Skeletal muscle satellite cell (primary cell): ENCODE data around the gene DEFB108B.
"Not testable (repeated sequence)": the region's sequence is repeated elsewhere in the genome, so short reads cannot be mapped to it uniquely, and the experiment has no call there.

ENCODE experiments used
- H3K27me3 ChIP-seq: 2 replicates; pipeline ENCODE4 v1.7.0; 2013; ENCODE audit warnings: low read length; ENCODE audit not compliant: control insufficient read depth, insufficient read depth
- H3K36me3 ChIP-seq: 2 replicates; pipeline ENCODE4 v1.7.0; 2013; ENCODE audit warnings: mild to moderate bottlenecking, control low read depth, low read length; ENCODE audit not compliant: insufficient read depth
- H3K4me1 ChIP-seq: 2 replicates; pipeline ENCODE4 v1.7.0; 2013; ENCODE audit warnings: low read length; ENCODE audit not compliant: control insufficient read depth, insufficient read depth
- H3K4me2 ChIP-seq: 2 replicates; pipeline ENCODE4 v1.7.0; 2013; ENCODE audit warnings: mild to moderate bottlenecking, low read length
- H3K4me3 ChIP-seq: 2 replicates; pipeline ENCODE4 v1.7.0; 2013; ENCODE audit warnings: low read length
- H3K9ac ChIP-seq: 2 replicates; pipeline ENCODE4 v1.7.0; 2013; ENCODE audit warnings: mild to moderate bottlenecking, low read depth, low read length, moderate library complexity
- H3K9me3 ChIP-seq: replicated peaks from 2 replicates; pipeline ENCODE4 v1.7.0; 2013; ENCODE audit warnings: mild to moderate bottlenecking, control low read depth, low read length

The DEFB108B gene

GRCh38 chr11:71842720-71843119, 9.7 kb downstream of the DEFB108B start:
- not testable (repeated sequence) for H3K4me2 ChIP-seq, H3K4me1 ChIP-seq, H3K9me3 ChIP-seq, H3K9ac ChIP-seq, H3K27me3 ChIP-seq, H3K4me3 ChIP-seq, H3K36me3 ChIP-seq

DNA sequence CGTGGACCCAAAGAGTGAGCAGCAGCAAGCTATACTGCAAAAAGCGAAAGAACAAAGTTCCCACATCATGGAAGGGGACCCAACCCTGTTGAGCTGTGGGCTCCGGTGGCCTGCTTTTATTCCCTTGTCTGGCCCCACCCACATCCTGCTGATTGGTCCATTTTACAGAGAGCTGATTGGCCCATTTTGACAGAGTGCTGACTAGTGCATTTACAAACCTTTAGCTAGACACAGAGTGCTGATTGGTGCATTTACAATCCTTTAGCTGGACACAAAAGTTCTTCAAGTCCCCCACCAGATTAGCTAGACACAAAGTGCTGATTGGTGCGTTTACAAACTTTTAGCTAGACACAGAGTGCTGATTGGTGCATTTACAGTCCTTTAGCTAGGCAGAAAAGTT, 10.4 kb downstream of the DEFB108B start:
- H3K4me3 ChIP-seq, result not testable (repeated sequence)

GRCh38 chr11:71843858-71844257, 10.9 kb downstream of the DEFB108B start:
- Histone ChIP-seq H3K36me3 (no peaks in the 10 kb centered on the region), H3K4me1 (no peaks in the 10 kb centered on the region), H3K27me3 (peaks cover 4% of the 10 kb centered on the region), H3K4me3 (no peak overlapping the region), H3K4me2 (no peak overlapping the region), H3K9ac (no peak overlapping the region), H3K9me3 (no peaks in the 10 kb centered on the region)

More for the DNA sequence above, 10.4 kb downstream of the DEFB108B start:
- not testable (repeated sequence) for H3K27me3 ChIP-seq, H3K4me2 ChIP-seq, H3K36me3 ChIP-seq, H3K4me1 ChIP-seq, H3K9me3 ChIP-seq, H3K9ac ChIP-seq

- not testable (repeated sequence) for H3K9ac ChIP-seq, H3K36me3 ChIP-seq, H3K4me1 ChIP-seq, H3K27me3 ChIP-seq, H3K9me3 ChIP-seq, H3K4me2 ChIP-seq, H3K4me3 ChIP-seq
Observed at GRCh38 chr11:71853895-71854294, 20.9 kb downstream of the DEFB108B start.

DNA sequence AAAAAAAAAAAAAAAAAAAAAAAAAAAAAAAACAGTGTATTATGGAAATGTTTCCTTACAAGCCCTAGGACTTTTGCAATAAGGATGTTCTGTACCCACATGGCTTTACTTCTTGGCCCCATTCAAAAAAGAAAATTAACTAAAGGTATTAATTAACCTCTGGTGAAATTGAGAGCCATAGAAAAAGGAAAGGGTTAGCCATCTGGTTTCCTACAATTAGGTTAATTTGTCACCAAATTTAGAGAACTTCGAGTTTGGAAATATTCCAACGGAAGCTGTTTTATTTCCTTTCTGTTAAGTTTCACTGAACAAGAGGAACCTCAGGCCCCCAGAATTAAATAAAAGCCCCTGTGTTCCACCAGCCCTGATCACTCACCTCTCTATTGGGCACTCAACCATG, 22.9 kb downstream of the DEFB108B start:
- not testable (repeated sequence) for H3K36me3 ChIP-seq, H3K27me3 ChIP-seq, H3K9ac ChIP-seq, H3K4me1 ChIP-seq, H3K9me3 ChIP-seq, H3K4me2 ChIP-seq, H3K4me3 ChIP-seq

- not testable (repeated sequence) for H3K27me3 ChIP-seq, H3K4me3 ChIP-seq, H3K36me3 ChIP-seq, H3K4me1 ChIP-seq, H3K4me2 ChIP-seq, H3K9ac ChIP-seq, H3K9me3 ChIP-seq
Observed at GRCh38 chr11:71860835-71861234, 27.8 kb downstream of the DEFB108B start.

- H3K36me3 ChIP-seq, H3K27me3 ChIP-seq, H3K4me3 ChIP-seq, H3K9me3 ChIP-seq, H3K9ac ChIP-seq, H3K4me1 ChIP-seq, H3K4me2 ChIP-seq: not testable (repeated sequence)
Observed at GRCh38 chr11:71863978-71864627, 31.1 kb downstream of the DEFB108B start.

GRCh38 chr11:71867209-71867608, 34.2 kb downstream of the DEFB108B start:
- H3K9ac ChIP-seq, H3K4me3 ChIP-seq, H3K9me3 ChIP-seq, H3K4me1 ChIP-seq, H3K4me2 ChIP-seq, H3K27me3 ChIP-seq, H3K36me3 ChIP-seq: not testable (repeated sequence)

DNA sequence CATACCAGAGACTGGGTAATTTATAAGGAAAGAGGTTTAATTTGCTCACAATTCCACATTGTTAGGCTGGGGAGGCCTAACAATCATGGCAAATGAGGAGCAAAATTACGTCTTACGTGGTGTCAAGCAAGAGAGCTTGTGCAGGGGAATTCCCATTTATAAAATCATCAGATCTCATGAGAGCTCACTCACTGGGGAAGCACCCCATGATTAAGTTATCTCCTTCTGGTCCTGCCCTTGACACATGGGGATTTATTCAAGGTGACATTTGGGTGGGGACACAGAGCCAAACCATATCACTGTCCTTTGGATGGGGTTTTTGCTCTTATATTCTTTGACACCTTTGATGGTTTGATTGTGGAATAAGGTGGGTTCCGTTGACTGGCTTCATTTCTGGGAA, 36.9 kb downstream of the DEFB108B start:
- not testable (repeated sequence) for H3K36me3 ChIP-seq, H3K27me3 ChIP-seq, H3K9me3 ChIP-seq, H3K4me1 ChIP-seq, H3K4me2 ChIP-seq, H3K9ac ChIP-seq, H3K4me3 ChIP-seq

- not testable (repeated sequence) for H3K27me3 ChIP-seq
Observed at GRCh38 chr11:71870661-71871060, 37.7 kb downstream of the DEFB108B start.

GRCh38 chr11:71876262-71876661, 43.3 kb downstream of the DEFB108B start:
- not testable (repeated sequence) for H3K36me3 ChIP-seq, H3K27me3 ChIP-seq, H3K4me3 ChIP-seq, H3K4me1 ChIP-seq, H3K4me2 ChIP-seq, H3K9me3 ChIP-seq, H3K9ac ChIP-seq

More at GRCh38 chr11:71870661-71871060, 37.7 kb downstream of the DEFB108B start:
- not testable (repeated sequence) for H3K9ac ChIP-seq, H3K4me3 ChIP-seq, H3K36me3 ChIP-seq, H3K9me3 ChIP-seq, H3K4me1 ChIP-seq, H3K4me2 ChIP-seq

DNA sequence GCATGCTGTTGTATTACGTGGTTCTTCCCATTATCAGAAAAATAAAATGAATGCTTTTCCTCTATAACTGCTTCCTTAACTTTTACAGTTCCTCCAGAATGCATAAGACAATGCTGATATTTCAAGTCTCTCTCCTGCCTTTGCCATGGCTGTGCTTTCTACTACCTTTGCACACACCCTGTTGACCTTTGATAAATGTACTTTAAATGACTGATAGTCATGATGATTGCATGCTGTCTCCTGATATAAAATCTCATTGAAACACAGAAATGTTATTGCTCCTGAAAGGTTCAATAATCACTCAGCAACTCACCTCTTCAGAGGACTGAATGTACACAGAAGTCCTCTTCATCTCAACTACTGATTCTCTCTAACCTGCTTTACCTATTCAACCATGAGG, 45.1 kb downstream of the DEFB108B start, which contains the start of gene DEFB131B:
Gene DEFB131B, plus strand, starts transcription at position 395 of the 400 bp plus-strand sequence. Its CDS starts 0 bp downstream, at position 395.
- not testable (repeated sequence) for H3K4me1 ChIP-seq, H3K9me3 ChIP-seq, H3K9ac ChIP-seq, H3K27me3 ChIP-seq, H3K4me2 ChIP-seq, H3K4me3 ChIP-seq, H3K36me3 ChIP-seq
